Fibroblast of skin of back (primary cell): Measurements from ENCODE around the gene PPFIBP1.
"Not testable (repeated sequence)": the region's sequence is repeated elsewhere in the genome, so short reads cannot be mapped to it uniquely, and the experiment has no call there.

ENCODE experiments used
- DNase-seq: peaks from one replicate; pipeline ENCODE4 v3.0.0-alpha.2; 2013

The PPFIBP1 gene

DNA sequence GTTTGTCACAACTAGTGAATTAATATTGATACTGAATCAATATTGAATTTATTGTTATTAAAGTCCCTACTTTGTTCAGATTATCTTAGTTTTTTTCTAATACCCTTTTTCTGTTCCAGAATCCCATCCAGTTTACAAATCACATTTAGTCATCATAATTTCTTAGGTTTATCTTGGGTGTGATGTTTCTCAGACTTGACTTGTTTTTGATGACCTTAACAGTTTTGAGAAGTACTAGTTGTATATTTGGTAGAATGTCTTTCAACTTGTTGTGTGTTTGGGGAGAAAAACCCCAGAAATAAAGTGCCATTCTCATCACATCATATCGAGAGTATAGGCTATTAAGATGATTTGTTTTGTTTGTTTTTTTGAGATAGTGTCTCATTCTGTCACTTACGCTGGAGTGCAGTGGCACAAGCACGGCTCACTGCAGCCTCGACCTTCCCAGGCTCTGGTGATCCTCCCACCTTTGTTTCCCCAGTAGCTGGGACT is 206.1 kb downstream of the PPFIBP1 start:
- DNase-seq: no peak

DNA sequence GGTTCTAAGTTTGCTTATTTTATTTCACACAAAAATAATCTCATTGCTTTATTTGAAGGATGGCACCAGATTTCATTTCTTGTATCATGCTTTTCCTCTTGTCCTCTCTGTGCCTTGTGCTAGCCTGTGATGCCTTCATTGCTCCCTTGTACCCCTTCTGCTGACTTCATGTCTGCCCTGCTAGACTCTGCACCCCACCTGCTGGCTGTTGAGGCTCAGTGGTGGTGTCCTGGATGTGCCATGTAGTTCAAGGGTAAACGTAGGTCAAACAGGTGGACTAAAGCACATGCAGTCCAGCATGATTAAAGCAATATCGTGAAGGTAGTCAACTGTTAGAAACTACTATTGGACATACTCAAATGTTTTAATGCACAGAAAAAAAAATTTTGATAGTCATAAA is 208.3 kb downstream of the PPFIBP1 start:
- no peak for DNase-seq

DNA sequence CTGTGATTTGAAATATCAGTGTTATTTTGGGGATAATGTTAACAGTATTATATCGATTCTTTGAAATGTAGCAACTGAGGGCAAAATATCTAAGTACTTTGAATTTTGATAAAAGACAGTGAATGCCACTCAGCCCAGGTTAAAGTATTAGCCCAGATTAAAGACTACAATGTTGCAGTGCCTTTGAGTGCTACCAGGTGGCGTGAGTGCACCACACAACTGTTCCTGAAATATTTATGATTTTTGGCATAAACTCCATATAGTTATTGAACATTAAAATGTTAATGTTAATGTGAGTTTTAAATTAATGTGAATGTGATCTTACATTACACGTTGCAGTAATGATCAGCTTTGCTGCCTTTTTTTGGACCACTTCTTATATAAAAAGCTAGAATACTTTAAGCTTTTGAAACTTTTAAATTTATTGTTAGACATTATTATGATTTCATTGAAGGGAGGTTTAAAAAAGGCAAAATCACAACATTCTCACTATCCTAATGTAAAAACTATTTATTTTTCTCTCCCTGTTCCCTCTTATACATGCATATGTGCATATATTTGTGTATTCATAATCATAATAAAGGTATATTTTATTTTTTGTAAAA is 209.1 kb downstream of the PPFIBP1 start:
- DNase-seq: peak; percentile 20

DNA sequence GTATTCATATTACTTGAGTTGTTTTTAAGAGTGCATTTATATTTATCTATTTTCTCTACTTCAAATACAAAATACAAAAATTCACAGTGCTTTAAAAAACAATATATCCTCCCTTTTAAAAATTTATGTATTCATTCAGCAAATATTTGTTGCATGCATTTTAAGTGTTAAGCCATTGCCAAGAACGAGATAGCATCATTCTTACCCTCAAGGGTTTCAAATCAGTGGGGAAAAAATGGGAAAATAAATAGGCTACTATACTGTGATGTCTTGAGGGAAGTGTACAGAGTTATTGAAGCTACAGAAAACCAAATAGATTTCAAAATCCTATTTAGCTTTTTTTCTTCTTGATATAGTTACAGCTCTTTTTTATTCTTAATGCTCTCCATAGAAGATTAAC is 209.8 kb downstream of the PPFIBP1 start:
- DNase-seq: no peak

DNA sequence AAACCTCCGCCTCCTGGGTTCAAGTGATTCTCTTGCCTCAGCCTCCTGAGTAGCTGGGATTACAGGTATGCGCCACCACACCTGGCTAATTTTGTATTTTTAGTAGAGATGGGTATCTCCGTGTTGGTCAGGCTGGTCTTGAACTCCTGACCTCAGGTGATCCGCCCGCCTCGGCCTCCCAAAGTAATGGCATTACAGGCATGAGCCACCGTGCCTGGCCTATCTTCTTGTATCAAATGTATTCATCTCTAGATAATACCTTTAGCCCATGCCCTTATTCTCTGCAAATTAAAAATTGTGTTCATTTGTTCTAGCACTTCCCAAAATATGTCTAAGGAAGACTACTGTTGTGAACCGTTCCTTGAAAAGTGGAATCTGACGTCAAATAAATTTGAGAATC is 210.3 kb downstream of the PPFIBP1 start:
- DNase-seq: not testable (repeated sequence)

DNA sequence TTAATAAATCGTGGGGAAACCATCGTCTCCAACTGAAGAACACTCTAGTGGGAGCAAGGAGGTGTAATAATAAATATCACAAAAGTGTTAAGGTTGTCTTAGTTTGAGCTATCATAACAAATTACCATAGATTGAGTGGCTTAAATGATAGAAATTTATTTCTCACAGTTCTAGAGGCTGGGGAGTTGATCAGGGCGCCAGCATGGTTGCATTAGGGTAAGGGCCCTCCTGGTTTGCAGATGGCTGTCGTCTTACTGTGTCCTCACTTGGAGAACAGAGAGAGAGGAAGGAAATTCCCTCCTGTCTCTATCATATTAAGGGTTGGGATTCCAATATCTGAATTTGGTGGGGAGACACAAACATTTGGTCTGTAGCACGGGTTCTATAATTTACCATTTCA is 219.6 kb downstream of the PPFIBP1 start:
- DNase-seq: no peak
